ENCODE results near the gene ERBIN.
"Not testable (repeated sequence)": the region's sequence is repeated elsewhere in the genome, so short reads cannot be mapped to it uniquely, and the experiment has no call there.

The ERBIN gene

GRCh38 chr5:65967288-65968066 lies 41.1 kb downstream of the ERBIN start:
- no peak for DNase-seq

GRCh38 chr5:65969539-65970393 lies 43.4 kb downstream of the ERBIN start:
- DNase-seq, result no peak

GRCh38 chr5:65970481-65971367 lies 44.3 kb downstream of the ERBIN start:
- DNase-seq, result no peak

- DNase-seq, result no peak
Measured at GRCh38 chr5:65971643-65972042, 45.3 kb downstream of the ERBIN start.

- DNase-seq, result not testable (repeated sequence)
Measured at GRCh38 chr5:65972896-65973295, 46.5 kb downstream of the ERBIN start.

GRCh38 chr5:65978251-65978650 lies 51.9 kb downstream of the ERBIN start:
- DNase-seq, result no peak

GRCh38 chr5:65981548-65981947 lies 55.2 kb downstream of the ERBIN start:
- DNase-seq, result no peak

- no peak for DNase-seq
Measured at GRCh38 chr5:65981969-65982619, 55.7 kb downstream of the ERBIN start.

GRCh38 chr5:65982635-65983034 lies 56.3 kb downstream of the ERBIN start:
- DNase-seq, result no peak

GRCh38 chr5:65984098-65984885 lies 57.9 kb downstream of the ERBIN start:
- no peak for DNase-seq

- no peak for DNase-seq
Measured at GRCh38 chr5:65986050-65986451, 59.7 kb downstream of the ERBIN start.

- DNase-seq, result no peak
Measured at GRCh38 chr5:65986796-65987195, 60.4 kb downstream of the ERBIN start.

GRCh38 chr5:65987982-65988381 lies 61.6 kb downstream of the ERBIN start:
- no peak for DNase-seq

- DNase-seq, result no peak
Measured at GRCh38 chr5:65989158-65989557, 62.8 kb downstream of the ERBIN start.

- no peak for DNase-seq
Measured at GRCh38 chr5:65992630-65993029, 66.3 kb downstream of the ERBIN start.

GRCh38 chr5:65994117-65994786 lies 67.9 kb downstream of the ERBIN start:
- no peak for DNase-seq

GRCh38 chr5:65999061-65999723 lies 72.8 kb downstream of the ERBIN start:
- DNase-seq, result no peak

GRCh38 chr5:66001952-66002351 lies 75.6 kb downstream of the ERBIN start:
- DNase-seq, result no peak

GRCh38 chr5:66002415-66002814 lies 76.0 kb downstream of the ERBIN start:
- DNase-seq, result no peak

GRCh38 chr5:66004216-66004615 lies 77.8 kb downstream of the ERBIN start:
- DNase-seq, result no peak

- DNase-seq, result no peak
Measured at GRCh38 chr5:66009277-66009676, 82.9 kb downstream of the ERBIN start.
